SK-N-SH treated with all-trans-retinoic acid at 6 μM for 48 hours (cell line): ENCODE data around the gene ZDHHC11B.
"Not testable (repeated sequence)": the region's sequence is repeated elsewhere in the genome, so short reads cannot be mapped to it uniquely, and the experiment has no call there.

ENCODE experiments used
- ATAC-seq: fragments of 200-7000 bp; cut with Tn5 transposase; 3 replicates; pipeline ENCODE4 v1.9.1; 2020; ENCODE audit warnings: mild to moderate bottlenecking, moderate library complexity
- ARNTL ChIP-seq: fragments of 450-650 bp; formaldehyde crosslinking; IDR thresholded peaks from 2 replicates; pipeline ENCODE4 v1.5.0; 2020; ENCODE audit warnings: low read depth, mild to moderate bottlenecking, moderate library complexity, borderline replicate concordance
- ESRRG ChIP-seq: fragments of 250-450 bp; sonication (Bioruptor Pico); IDR thresholded peaks from 2 replicates; pipeline ENCODE4 v1.6.1; 2021; ENCODE audit warnings: mild to moderate bottlenecking
- TOX ChIP-seq: fragments of 250-450 bp; sonication (Bioruptor Pico); IDR thresholded peaks from 2 replicates; pipeline ENCODE4 v1.8.0; 2021; ENCODE audit warnings: mild to moderate bottlenecking, moderate library complexity, borderline replicate concordance
- ZC3H10 ChIP-seq: fragments of 250-450 bp; sonication (Bioruptor Pico); IDR thresholded peaks from 2 replicates; pipeline ENCODE4 v1.5.1; 2021; ENCODE audit warnings: mild to moderate bottlenecking, moderate library complexity
- ZFP3 ChIP-seq: fragments of 250-450 bp; sonication (Bioruptor Pico); IDR thresholded peaks from 2 replicates; pipeline ENCODE4 v1.5.0; 2020; ENCODE audit warnings: mild to moderate bottlenecking, moderate library complexity
- ZFP30 ChIP-seq: fragments of 450-650 bp; formaldehyde crosslinking; IDR thresholded peaks from 2 replicates; pipeline ENCODE4 v1.5.0; 2022; ENCODE audit warnings: mild to moderate bottlenecking, moderate library complexity
- ZNF70 ChIP-seq: fragments of 450-650 bp; formaldehyde crosslinking; IDR thresholded peaks from 2 replicates; pipeline ENCODE4 v1.5.0; 2020; ENCODE audit warnings: mild to moderate bottlenecking, moderate library complexity
- TF ChIP-seq, protein P1 (sequence below): fragments of 250-450 bp; sonication (Bioruptor Pico); IDR thresholded peaks from 2 replicates; pipeline ENCODE4 v1.5.0; 2020; ENCODE audit warnings: mild to moderate bottlenecking, moderate library complexity
- TF ChIP-seq, protein P2 (sequence below): fragments of 250-450 bp; sonication (Bioruptor Pico); IDR thresholded peaks from 2 replicates; pipeline ENCODE4 v1.5.1; 2020; ENCODE audit warnings: low read depth, mild to moderate bottlenecking, moderate library complexity
- TF ChIP-seq, protein P3 (sequence below): fragments of 250-450 bp; sonication (Bioruptor Pico); IDR thresholded peaks from 2 replicates; pipeline ENCODE4 v1.8.0; 2020; ENCODE audit warnings: mild to moderate bottlenecking, moderate library complexity, borderline replicate concordance

ZDHHC11B gene

DNA sequence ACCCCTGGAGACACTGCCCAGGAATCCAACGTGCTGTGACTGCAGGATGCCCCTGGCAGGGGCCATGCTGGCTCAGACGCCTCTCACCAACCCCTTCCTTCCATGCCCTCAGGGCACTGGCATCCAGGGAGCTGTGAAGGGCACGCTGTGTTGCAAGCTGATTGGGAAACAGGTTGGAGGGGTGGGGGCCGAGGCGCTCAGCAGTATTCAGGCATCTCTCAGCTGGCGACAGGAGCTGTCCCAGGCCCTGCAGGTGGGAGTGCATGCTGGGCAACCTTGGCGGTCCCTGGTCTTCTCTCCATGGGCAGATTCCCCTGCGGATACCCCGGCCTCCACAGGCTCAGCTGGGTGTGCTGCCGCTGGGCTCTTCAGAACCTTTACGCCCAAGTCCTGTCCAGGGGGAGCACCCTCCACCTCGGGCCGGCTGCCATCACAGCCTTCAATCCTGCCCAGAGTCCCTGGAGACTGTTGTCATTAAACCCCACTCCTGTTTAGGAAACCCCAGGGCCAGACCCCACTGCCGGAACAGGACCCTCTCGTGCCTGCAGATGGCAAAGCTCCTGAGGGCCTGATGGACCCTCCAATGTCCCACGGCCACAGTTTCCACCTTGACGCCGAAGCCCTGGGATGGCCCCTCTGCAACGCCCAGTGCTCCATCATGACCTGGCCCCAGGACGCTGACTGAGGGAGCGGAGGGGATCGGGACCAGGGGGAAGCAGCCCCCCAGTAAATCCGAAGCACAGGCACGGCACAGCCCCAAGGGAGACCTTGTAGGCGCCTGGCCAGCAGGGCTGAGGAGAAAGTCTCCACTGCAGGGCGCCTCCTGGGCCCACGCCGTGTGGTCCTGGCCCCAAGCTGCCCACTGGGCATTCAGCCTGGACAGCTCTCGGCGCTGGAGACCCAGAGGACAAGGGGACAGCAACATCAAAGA is 100.7 kb downstream of the ZDHHC11B start:
- ATAC-seq: no peak

DNA sequence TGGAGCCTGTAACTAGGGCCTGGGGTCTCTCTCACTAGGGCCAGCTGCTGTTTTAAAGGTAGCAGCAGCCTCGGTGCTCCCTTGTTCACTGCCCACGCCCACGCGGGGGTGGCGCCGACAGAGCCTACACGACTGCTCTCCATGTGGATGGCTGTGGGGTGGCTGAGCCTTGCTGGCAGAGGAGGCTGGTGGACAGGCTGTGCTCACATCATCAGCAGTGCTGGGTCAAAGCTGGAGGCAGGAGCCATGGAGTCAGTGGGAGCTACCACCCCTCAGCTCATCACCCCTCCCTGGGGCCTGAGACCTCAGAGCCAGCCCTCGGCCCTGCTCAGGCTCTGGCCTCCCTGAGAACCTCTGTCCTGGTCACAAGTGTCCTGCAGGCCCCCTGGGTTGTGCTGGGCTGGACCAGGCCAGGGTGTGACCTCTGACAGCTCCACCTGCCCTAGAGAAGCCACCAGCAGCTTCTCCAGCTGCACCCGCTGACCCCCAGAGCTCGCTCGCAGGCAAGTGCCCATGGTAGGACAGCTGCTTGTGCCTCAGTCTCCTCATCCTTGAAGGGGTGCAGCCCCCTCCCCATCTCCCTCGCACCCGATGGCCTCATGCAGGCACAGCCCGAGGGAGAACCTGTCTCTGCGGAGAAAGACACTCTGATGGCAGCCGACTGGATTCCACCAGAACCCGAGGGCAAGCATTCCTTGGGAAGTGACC is 101.7 kb downstream of the ZDHHC11B start:
- ATAC-seq: not testable (repeated sequence)

More for the DNA sequence above, 100.7 kb downstream of the ZDHHC11B start:
- TF ChIP-seq, protein P1, sequence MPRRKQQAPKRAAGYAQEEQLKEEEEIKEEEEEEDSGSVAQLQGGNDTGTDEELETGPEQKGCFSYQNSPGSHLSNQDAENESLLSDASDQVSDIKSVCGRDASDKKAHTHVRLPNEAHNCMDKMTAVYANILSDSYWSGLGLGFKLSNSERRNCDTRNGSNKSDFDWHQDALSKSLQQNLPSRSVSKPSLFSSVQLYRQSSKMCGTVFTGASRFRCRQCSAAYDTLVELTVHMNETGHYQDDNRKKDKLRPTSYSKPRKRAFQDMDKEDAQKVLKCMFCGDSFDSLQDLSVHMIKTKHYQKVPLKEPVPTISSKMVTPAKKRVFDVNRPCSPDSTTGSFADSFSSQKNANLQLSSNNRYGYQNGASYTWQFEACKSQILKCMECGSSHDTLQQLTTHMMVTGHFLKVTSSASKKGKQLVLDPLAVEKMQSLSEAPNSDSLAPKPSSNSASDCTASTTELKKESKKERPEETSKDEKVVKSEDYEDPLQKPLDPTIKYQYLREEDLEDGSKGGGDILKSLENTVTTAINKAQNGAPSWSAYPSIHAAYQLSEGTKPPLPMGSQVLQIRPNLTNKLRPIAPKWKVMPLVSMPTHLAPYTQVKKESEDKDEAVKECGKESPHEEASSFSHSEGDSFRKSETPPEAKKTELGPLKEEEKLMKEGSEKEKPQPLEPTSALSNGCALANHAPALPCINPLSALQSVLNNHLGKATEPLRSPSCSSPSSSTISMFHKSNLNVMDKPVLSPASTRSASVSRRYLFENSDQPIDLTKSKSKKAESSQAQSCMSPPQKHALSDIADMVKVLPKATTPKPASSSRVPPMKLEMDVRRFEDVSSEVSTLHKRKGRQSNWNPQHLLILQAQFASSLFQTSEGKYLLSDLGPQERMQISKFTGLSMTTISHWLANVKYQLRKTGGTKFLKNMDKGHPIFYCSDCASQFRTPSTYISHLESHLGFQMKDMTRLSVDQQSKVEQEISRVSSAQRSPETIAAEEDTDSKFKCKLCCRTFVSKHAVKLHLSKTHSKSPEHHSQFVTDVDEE (CRISPR knock-in tag): no peak
- TF ChIP-seq ESRRG (no peak), ZNF70 (CRISPR knock-in tag) (no peak), TOX (CRISPR knock-in tag) (no peak), ZFP3 (CRISPR knock-in tag) (no peak), ARNTL (no peak), ZC3H10 (CRISPR knock-in tag) (no peak), ZFP30 (CRISPR knock-in tag) (no peak)
- TF ChIP-seq, protein P2, sequence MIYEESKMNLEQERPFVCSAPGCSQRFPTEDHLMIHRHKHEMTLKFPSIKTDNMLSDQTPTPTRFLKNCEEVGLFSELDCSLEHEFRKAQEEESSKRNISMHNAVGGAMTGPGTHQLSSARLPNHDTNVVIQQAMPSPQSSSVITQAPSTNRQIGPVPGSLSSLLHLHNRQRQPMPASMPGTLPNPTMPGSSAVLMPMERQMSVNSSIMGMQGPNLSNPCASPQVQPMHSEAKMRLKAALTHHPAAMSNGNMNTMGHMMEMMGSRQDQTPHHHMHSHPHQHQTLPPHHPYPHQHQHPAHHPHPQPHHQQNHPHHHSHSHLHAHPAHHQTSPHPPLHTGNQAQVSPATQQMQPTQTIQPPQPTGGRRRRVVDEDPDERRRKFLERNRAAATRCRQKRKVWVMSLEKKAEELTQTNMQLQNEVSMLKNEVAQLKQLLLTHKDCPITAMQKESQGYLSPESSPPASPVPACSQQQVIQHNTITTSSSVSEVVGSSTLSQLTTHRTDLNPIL: no peak
- TF ChIP-seq, protein P3, sequence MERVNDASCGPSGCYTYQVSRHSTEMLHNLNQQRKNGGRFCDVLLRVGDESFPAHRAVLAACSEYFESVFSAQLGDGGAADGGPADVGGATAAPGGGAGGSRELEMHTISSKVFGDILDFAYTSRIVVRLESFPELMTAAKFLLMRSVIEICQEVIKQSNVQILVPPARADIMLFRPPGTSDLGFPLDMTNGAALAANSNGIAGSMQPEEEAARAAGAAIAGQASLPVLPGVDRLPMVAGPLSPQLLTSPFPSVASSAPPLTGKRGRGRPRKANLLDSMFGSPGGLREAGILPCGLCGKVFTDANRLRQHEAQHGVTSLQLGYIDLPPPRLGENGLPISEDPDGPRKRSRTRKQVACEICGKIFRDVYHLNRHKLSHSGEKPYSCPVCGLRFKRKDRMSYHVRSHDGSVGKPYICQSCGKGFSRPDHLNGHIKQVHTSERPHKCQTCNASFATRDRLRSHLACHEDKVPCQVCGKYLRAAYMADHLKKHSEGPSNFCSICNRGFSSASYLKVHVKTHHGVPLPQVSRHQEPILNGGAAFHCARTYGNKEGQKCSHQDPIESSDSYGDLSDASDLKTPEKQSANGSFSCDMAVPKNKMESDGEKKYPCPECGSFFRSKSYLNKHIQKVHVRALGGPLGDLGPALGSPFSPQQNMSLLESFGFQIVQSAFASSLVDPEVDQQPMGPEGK (CRISPR knock-in tag): no peak

DNA sequence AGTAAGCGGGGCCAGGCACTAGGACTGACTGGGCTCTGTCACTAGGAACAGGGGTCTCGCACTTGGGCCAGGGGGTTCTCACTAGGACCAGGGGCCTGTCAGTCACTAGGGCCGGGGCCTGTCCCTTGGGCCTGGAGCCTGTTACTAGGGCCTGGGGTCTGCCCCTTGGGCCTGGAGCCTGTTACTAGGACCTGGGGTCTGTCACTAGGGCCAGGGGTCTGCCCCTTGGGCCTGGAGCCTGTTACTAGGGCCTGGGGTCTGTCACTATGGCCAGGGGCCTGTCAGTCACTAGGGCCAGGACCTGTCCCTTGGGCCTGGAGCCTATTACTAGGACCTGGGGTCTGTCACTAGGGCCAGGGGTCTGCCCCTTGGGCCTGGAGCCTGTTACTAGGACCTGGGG is 102.3 kb downstream of the ZDHHC11B start:
- ATAC-seq: not testable (repeated sequence)

DNA sequence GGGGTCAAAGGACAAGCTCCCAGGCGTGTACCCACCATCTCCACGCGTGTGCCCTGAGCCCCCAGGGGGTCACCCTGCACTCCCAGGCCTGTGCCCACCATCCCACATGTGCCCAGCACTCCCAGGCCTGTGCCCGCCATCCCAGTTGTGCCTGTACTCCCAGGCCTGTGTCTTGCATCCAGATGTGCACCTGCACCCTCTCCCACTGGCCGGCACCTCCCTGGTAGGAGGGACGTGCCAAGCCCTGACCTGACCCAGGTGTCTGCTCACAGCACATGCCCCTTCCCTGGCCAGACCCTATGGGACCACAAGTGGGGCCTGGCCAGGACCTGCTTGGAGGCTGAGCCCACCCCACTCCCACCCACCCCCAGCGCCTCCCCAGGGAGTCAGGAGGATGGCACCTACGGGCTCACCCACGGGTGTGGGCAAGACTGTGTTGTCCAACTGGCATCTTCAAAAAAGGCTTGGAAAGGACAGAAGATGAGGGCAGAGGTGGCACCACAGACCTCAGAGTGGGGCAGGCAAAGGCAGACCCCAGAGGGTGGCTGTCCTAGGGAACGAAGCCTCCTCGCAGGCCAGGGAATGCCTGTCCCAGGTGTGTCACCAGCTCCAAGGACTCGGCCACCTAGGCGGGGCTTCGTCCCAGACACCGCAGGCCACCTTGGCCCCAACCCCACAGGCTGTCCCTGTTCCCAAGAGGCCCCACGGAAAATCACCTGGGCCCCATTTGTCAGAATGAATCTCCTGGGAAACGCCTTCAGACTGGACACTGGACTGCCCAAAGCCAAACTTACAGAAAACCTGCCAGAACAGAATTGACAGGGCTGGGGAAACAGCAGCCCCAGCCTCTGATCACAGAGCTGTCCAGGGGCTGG is 103.0 kb downstream of the ZDHHC11B start:
- ATAC-seq: not testable (repeated sequence)

DNA sequence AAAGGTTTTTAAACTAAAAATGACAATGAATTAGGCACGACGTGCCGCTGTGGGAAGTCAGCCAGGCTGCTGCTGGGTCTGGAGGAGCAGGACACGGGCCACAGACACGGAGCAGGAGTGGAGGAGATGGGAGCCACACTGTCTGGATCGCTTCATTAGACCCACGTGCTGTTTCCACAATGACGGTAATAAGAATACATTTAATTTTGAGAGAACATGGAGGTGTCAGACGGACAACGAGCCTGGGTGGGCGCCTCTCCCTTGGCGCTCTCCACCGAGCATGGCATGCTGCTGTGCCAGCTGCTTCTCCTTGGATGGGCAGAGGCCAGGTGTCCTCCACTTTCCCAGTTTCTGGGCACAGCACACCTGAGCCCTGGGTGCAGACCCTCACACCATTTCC is 103.7 kb downstream of the ZDHHC11B start:
- ATAC-seq: not testable (repeated sequence)

DNA sequence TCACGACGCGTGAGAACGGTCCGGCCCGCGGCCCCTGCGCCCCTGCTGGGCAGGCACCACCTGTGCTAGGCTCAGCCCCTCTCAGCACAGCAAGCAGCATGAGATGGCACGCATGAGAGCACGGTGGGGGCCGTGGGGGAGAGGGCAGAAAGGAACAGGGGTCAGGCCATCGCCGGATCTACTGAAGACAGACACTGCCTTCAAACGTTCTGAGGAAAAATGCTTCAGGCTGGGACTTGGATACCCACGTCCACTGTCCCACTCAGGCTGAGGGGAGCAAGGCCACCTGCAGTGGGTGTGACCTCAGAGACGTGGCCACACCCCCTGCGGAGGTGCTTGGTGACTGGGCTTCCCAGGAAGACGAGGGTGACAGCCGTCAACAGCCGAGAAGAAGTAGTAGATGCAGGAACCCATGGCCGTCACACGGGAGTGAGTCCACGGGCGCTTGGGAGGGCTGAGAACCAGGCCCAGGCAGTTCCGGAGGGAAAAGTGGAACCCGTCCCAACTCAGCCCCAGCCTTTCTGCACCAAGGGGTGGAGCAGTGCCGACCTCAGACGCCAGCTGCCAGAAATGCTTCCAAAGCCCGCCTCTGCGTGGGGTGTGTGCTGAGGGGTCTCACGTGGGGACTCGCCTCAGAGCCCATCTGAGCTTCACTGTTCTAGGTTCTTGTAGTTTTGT is 104.3 kb downstream of the ZDHHC11B start:
- not testable (repeated sequence) for ATAC-seq

DNA sequence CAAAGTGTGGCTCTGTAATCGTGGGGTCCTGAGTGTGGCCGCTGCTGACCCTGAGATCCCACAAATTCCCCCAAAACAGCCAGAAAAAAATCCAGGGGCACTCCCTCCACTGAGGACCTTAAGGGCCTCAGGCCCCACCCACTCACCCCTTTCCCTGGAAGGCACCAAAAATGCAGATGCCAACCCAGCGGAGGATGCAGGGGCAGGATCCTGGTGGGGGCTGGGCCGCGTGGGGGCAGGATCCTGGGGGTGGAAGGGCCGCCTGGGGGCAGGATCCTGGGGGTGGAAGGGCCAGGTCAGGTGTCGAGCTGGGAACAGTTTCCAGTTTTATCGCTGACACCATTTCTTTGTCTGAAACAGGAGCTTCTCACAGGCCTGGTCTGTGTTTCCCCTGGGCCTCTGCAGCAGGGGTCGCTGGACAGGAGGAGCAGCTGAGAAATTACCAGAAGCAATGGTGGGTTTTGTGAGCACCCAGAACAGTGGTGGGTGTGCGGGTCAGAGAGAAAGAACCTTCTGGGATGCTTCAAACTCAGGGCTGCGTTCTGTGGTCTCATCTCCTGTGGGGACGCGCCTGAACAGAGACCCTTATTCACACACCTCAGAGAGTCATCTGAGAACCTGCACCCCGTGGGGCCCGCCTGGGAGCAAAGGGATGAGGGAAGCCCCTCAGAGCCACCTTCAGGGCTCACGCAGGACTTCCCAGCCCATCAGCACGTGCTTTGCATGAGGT is 105.2 kb downstream of the ZDHHC11B start:
- not testable (repeated sequence) for ATAC-seq

DNA sequence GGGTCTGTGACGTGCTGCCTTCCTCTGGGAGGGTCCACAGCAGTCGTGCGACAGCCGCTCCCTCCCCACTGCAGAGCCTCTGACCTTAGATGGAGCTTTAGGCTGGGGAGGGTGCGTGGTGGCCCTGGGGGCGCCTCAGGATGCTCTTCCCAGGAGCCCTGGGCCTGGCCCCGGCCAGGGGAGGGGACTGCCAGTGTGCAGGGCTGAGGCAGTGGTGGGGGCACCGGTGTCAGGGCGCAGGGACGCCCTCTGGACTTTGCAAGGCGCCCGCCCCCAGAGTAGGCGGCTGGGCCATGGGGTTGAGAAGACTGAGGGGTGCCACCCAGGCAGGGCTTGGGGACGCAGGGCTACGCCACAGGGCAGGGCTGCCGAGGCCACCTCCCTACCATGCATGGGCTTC is 106.0 kb downstream of the ZDHHC11B start:
- ATAC-seq: not testable (repeated sequence)
